Stimulated activated naive CD8-positive, alpha-beta T cell treated with anti-CD3 and anti-CD28 coated beads, Interleukin-15, Interleukin-2, amounts not matched to agents 100 U/mL and 50 U/mL, for 24 hours (primary cell): ENCODE results near the gene TAC4.

ENCODE experiments used
- ATAC-seq: fragments of 150-1000 bp; cut with Tn5 transposase; one replicate; pipeline ENCODE4 v1.10.0; 2021
- DNase-seq: peaks from one replicate; pipeline ENCODE4 v3.0.0; 2021

Gene TAC4

GRCh38 chr17:49809056-49809455 lies 38.8 kb downstream of the TAC4 start:
- ATAC-seq (no peak), DNase-seq (no peak)

DNA sequence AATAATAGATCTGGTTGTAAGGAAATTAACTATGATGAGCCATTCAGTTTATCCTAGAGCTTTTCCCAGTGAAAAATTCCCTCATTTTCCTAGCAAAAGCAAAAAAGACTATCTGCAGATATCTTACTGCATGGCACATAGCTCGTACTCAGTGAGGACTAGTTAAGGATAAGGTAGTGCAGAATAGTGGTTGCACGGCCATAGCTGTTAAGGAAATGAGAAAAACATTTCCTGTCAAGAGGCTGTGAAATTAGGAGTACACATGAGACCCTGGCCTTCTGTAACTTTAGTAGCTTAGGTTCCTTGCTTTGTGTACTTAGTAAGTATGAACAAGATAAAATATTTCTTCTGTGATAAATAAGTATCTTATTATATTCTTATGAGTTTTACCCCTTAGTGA lies 49.1 kb downstream of the TAC4 start:
- DNase-seq (no peak), ATAC-seq (no peak)

GRCh38 chr17:49798182-49798581 lies 49.7 kb downstream of the TAC4 start:
- DNase-seq (no peak), ATAC-seq (no peak)

DNA sequence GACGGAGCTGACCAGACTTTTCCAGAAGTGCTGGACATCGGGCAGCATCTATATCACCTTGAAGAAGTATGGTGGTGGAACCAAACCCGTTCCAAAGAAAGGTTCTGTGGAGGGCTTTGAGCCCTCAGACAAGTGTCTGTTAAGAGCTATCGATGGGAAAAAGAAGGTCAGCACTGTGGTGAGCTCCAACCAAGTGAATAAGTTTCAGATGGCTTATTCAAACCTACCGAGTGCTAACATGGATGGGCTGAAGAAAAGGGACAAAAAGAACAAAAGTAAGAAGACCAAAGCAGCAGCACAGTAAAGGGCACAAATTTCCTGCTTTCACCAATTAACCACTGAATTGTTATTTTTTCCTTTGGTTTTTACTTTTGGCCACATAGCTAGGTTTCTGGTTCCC lies 52.5 kb downstream of the TAC4 start:
- DNase-seq (no peak), ATAC-seq (peak; percentile 90)

DNA sequence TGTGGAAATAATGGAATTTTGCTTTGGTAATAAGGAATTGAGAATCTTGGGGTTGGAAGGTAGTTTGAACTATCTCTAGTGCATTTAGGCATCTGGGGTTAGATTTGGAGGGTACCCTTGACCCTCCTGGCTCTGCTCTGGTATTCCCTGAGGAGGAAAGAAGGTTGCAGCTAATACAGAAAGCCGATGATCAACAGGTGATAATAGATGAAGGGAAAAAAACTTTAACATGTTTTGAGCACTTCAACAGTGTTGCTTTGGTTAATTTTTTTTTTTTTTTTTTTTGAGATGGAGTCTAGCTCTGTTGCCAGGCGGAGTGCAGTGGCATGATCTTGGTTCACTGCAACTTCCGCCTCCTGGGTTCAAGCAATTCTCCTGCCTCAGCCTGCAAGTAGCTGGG lies 54.6 kb downstream of the TAC4 start:
- ATAC-seq (no peak), DNase-seq (no peak)

GRCh38 chr17:49789243-49789578 lies 58.7 kb downstream of the TAC4 start:
- no peak for ATAC-seq
- DNase-seq: no peak

GRCh38 chr17:49788478-49789242 lies 59.2 kb downstream of the TAC4 start, which contains the start of gene KAT7:
Gene KAT7, plus strand, starts transcription at chr17:49788681. Its CDS starts 154 bp downstream, at chr17:49788835.
- ATAC-seq: peak; percentile 93
- DNase-seq: peak; percentile 98
